IMR-90 (cell line): ENCODE results near the gene KIAA0319L. TPM values are rescaled to one million over a fixed set of nuclear protein-coding genes. Genes with fewer than 3 reads are reported as not detected.

ENCODE experiments used
- ATAC-seq: fragments of 200-7000 bp; cut with Tn5 transposase; 2 replicates; pipeline ENCODE4 v1.9.1; 2020; ENCODE audit warnings: low read depth, mild to moderate bottlenecking, moderate library complexity
- BruUV-seq: library from RNA; stranded (reverse); fragments of 400-500 nt; replicated peaks from 2 replicates; lab custom pipeline; 2021; lab: Mats Ljungman, UMichigan
- CTCF ChIA-PET: fragments of 300-600 bp; formaldehyde crosslinking; extraction: SDS; loops from one replicate; lab custom pipeline; 2021; ENCODE audit warnings: antibody characterized with exemption; lab: Yijun Ruan, JAX
- POLR2A ChIA-PET: fragments of 300-600 bp; sonication (Branson Sonifier 250); formaldehyde crosslinking; loops from one replicate; lab custom pipeline; 2022; ENCODE audit warnings: antibody characterized with exemption; ENCODE audit not compliant: unreplicated experiment; lab: Charles Lee
- DNase-seq: peaks from one replicate; pipeline ENCODE4 v3.0.0; 2013
- H2AFZ ChIP-seq: replicated peaks from 2 replicates; pipeline ENCODE3; 2013; ENCODE audit warnings: low read length, mild to moderate bottlenecking; ENCODE audit not compliant: poor library complexity
- H2AK5ac ChIP-seq: 2 replicates; pipeline ENCODE4 v1.6.1; 2013; ENCODE audit warnings: low read depth, low read length, inconsistent platforms
- H2AK9ac ChIP-seq: replicated peaks from 2 replicates; pipeline ENCODE3; 2013; ENCODE audit warnings: mild to moderate bottlenecking, low read depth, low read length, moderate library complexity; ENCODE audit not compliant: poor library complexity
- H2BK120ac ChIP-seq: 2 replicates; pipeline ENCODE4 v1.6.1; 2013; ENCODE audit warnings: low read depth, low read length, inconsistent platforms
- H2BK15ac ChIP-seq: 3 replicates; pipeline ENCODE4 v1.6.1; 2013; ENCODE audit warnings: low read depth, low read length, inconsistent platforms
- H2BK20ac ChIP-seq: 2 replicates; pipeline ENCODE4 v1.6.1; 2013; ENCODE audit warnings: low read depth, mild to moderate bottlenecking, inconsistent platforms, low read length, moderate library complexity
- H2BK5ac ChIP-seq: 2 replicates; pipeline ENCODE4 v1.6.1; 2013; ENCODE audit warnings: mild to moderate bottlenecking, low read depth, low read length, inconsistent platforms; ENCODE audit not compliant: poor library complexity, severe bottlenecking
- H3K14ac ChIP-seq: replicated peaks from 2 replicates; pipeline ENCODE4 v1.6.1; 2013; ENCODE audit warnings: low read depth, low read length, inconsistent platforms
- H3K18ac ChIP-seq: 2 replicates; pipeline ENCODE4 v1.6.1; 2013; ENCODE audit warnings: low read depth, low read length, control low read depth
- H3K23ac ChIP-seq: 2 replicates; pipeline ENCODE4 v1.6.1; 2013; ENCODE audit warnings: low read depth, low read length, inconsistent platforms
- H3K27ac ChIP-seq: 2 replicates; pipeline ENCODE4 v1.5.1; 2013; ENCODE audit warnings: mild to moderate bottlenecking, control low read depth, low read length; ENCODE audit not compliant: insufficient read depth
- H3K27me3 ChIP-seq: 2 replicates; pipeline ENCODE4 v1.6.1; 2013; ENCODE audit warnings: low read length; ENCODE audit not compliant: control insufficient read depth, insufficient read depth
- H3K36me3 ChIP-seq: 2 replicates; pipeline ENCODE4 v1.6.1; 2013; ENCODE audit warnings: low read length, mixed read lengths; ENCODE audit not compliant: control insufficient read depth, insufficient read depth
- H3K4ac ChIP-seq: 2 replicates; pipeline ENCODE4 v1.6.1; 2013; ENCODE audit warnings: low read depth, low read length, inconsistent platforms
- H3K4me1 ChIP-seq: 2 replicates; pipeline ENCODE4 v1.6.1; 2013; ENCODE audit warnings: low read length, mixed read lengths; ENCODE audit not compliant: control insufficient read depth, insufficient read depth
- H3K4me2 ChIP-seq: 2 replicates; pipeline ENCODE4 v1.6.1; 2013; ENCODE audit warnings: low read depth, mild to moderate bottlenecking, control low read depth, low read length, moderate library complexity
- H3K4me3 ChIP-seq: 2 replicates; pipeline ENCODE4 v1.5.1; 2013; ENCODE audit warnings: low read depth, mild to moderate bottlenecking, control low read depth, low read length, moderate library complexity; ENCODE audit not compliant: insufficient read depth
- H3K56ac ChIP-seq: 2 replicates; pipeline ENCODE4 v1.6.1; 2013; ENCODE audit warnings: low read length, inconsistent platforms; ENCODE audit not compliant: insufficient read depth; ENCODE audit errors: extremely low read depth
- H3K79me1 ChIP-seq, 2 experiments: 2 replicates each; pipeline ENCODE4 v1.6.1; 2013; ENCODE audit warnings: low read length in 2 of 2, inconsistent platforms in 1 of 2, low read depth in 1 of 2
- H3K9ac ChIP-seq: 2 replicates; pipeline ENCODE4 v1.6.1; 2013; ENCODE audit warnings: low read depth, low read length, control low read depth
- H3K9me1 ChIP-seq: 2 replicates; pipeline ENCODE4 v1.6.1; 2013; ENCODE audit warnings: low read length, inconsistent platforms; ENCODE audit not compliant: insufficient read depth
- H3K9me3 ChIP-seq: 2 replicates; pipeline ENCODE4 v1.6.1; 2013; ENCODE audit warnings: low read length; ENCODE audit not compliant: control insufficient read depth, insufficient read depth
- H4K20me1 ChIP-seq: 2 replicates; pipeline ENCODE4 v1.6.1; 2013; ENCODE audit warnings: low read length, inconsistent platforms; ENCODE audit not compliant: insufficient read depth
- H4K5ac ChIP-seq: 2 replicates; pipeline ENCODE4 v1.6.1; 2013; ENCODE audit warnings: mild to moderate bottlenecking, low read depth, low read length, control low read depth
- H4K8ac ChIP-seq, 2 experiments: 2 replicates each; pipeline ENCODE4 v1.6.1; 2013; ENCODE audit warnings: low read depth in 2 of 2, low read length in 2 of 2, control low read depth in 1 of 2, inconsistent platforms in 1 of 2
- H4K91ac ChIP-seq: 2 replicates; pipeline ENCODE4 v1.6.1; 2013; ENCODE audit warnings: low read depth, low read length, inconsistent platforms; ENCODE audit not compliant: insufficient read depth
- CTCF ChIP-seq: conservative IDR thresholded peaks from 2 replicates; pipeline ENCODE4 v1.5.1; 2012; ENCODE audit warnings: mild to moderate bottlenecking, low read depth, low read length, improper control_type of control experiment
- ELK1 ChIP-seq: fragments of 150-350 bp; IDR thresholded peaks from 2 replicates; pipeline ENCODE4 v1.6.1; 2016; ENCODE audit warnings: low read depth, mild to moderate bottlenecking, low read length, moderate library complexity, borderline replicate concordance
- MAFK ChIP-seq: IDR thresholded peaks from 2 replicates; pipeline ENCODE4 v1.6.1; 2012; ENCODE audit warnings: low read depth, low read length, improper control_type of control experiment
- POLR2A ChIP-seq: IDR thresholded peaks from 2 replicates; pipeline ENCODE4 v1.6.1; 2012; ENCODE audit warnings: mild to moderate bottlenecking, low read depth, low read length
- RFX5 ChIP-seq: IDR thresholded peaks from 2 replicates; pipeline ENCODE4 v1.8.0; 2012; ENCODE audit warnings: low read depth, mild to moderate bottlenecking, low read length, moderate library complexity
- WGBS, 2 experiments: methylation state at CpG; one replicate each; pipeline versions ENCODE4 v1.1.5 to v1.1.7; 2013; ENCODE audit warnings: missing lambda C conversion rate in 2 of 2; ENCODE audit not compliant: insufficient read length in 1 of 2; ENCODE audit errors: extremely low coverage in 2 of 2; 5-methylcytosine and 5-hydroxymethylcytosine counted together
- dilution Hi-C: fragments of 300-500 bp; cut with HindIII; formaldehyde crosslinking; loops from one replicate; pipeline ENCODE4 v1.14.3; 2018; ENCODE audit warnings: low sequenced_read_pairs; ENCODE audit not compliant: unreplicated experiment
- in situ Hi-C: fragments of 300-500 bp; cut with MboI; formaldehyde crosslinking; loops from 3 replicates; pipeline ENCODE4 v1.14.3; 2019; ENCODE audit warnings: low sequenced_read_pairs, inconsistent platforms, mixed read lengths
- intact Hi-C: fragments of 100-400 bp; cut with micrococcal nuclease; formaldehyde crosslinking; loops from 2 replicates; pipeline ENCODE4 v1.10.0; 2022
- polyA plus RNA-seq, 3 experiments: library from polyadenylated mRNA; depleted of rRNA; stranded (reverse); fragments of >200 nt; gene quantifications; 2 replicates each; pipeline ENCODE4 v1.2.3, GENCODE V29; 2012; ENCODE audit warnings: low replicate concordance in 1 of 3
- total RNA-seq: library from RNA; depleted of rRNA; stranded (reverse); fragments of >200 nt; gene quantifications from 2 replicates; pipeline ENCODE4 v1.2.3, GENCODE V29; 2012

The KIAA0319L gene
- total and polyA plus RNA-seq, 2 of the 4 experiments (the other 2 are of a cell fraction): 38.0 to 49.8 TPM

GRCh38 chr1:35499231-35499630, 58.0 kb downstream of the KIAA0319L start:
- Histone ChIP-seq H3K9ac (no peak overlapping the region), H3K9me3 (no peaks in the 10 kb centered on the region), H3K23ac (no peak overlapping the region), H4K8ac (no peak overlapping the region), H3K4me1 (no peaks in the 10 kb centered on the region), H2BK5ac (no peak overlapping the region), H3K4me3 (no peak overlapping the region), H2BK15ac (no peak overlapping the region), H3K27me3 (no peaks in the 10 kb centered on the region), H2BK120ac (no peak overlapping the region), H4K5ac (no peak overlapping the region), H3K56ac (no peak overlapping the region), H2AK9ac (no peak overlapping the region), H3K4me2 (no peak overlapping the region), H3K36me3 (no peaks in the 10 kb centered on the region), H3K18ac (no peak overlapping the region), H3K9me1 (peaks cover 4% of the 10 kb centered on the region; the same call in 1 of the 2 replicates), H4K91ac (no peak overlapping the region), H3K4ac (no peak overlapping the region), H2AK5ac (no peak overlapping the region), H2BK20ac (no peak overlapping the region), H2AFZ (no peak overlapping the region), H3K14ac (no peak overlapping the region), H4K20me1 (no peaks in the 10 kb centered on the region), H3K79me1 (peaks cover 0 to 10% of the 10 kb centered on the region in 2 experiments; a peak in 1 of 4 replicates), H3K27ac (no peak overlapping the region)
- in situ Hi-C loops: no loop called here
- CTCF ChIA-PET: interaction anchor here (0.8 kb wide), 1 partner anchor 49 kb away, joined by 3 read pairs; no protein-coding TSS in a partner anchor
- no CpG with 5 or more reads among the region's 4 CpGs for WGBS, 2 experiments
- ATAC-seq (no peak), DNase-seq (no peak)
- POLR2A ChIA-PET: no interaction called here
- BruUV-seq: no TSS peak
- intact Hi-C loops: no loop called here
- TF ChIP-seq POLR2A (no peak), CTCF (no peak), MAFK (no peak), RFX5 (no peak), ELK1 (no peak)
- dilution Hi-C loops: no loop called here
